ENCODE results near the gene PKP2. TPM values are rescaled to one million over a fixed set of nuclear protein-coding genes. Genes with fewer than 3 reads are reported as not detected.
"Not testable (repeated sequence)": the region's sequence is repeated elsewhere in the genome, so short reads cannot be mapped to it uniquely, and the experiment has no call there.

The PKP2 gene
- total RNA-seq, 3 donors from 2014 or later = 28.5 to 39.2 (median 32.5) TPM

GRCh38 chr12:32895688-32896431, 717 bp downstream of the PKP2 start:
- TF ChIP-seq POLR2AphosphoS5 (IDR thresholded peaks at IDR 0.05) = no peak
- TF ChIP-seq POLR2A (IDR thresholded peaks at IDR 0.05) = no peak
- no peak for TF ChIP-seq CTCF (IDR thresholded peaks at IDR 0.05)
- peak overlapping the region; percentile 62 to 83 (median 78) for H3K4me3 ChIP-seq
- no peaks in the 10 kb centered on the region for H3K36me3 ChIP-seq
- no peaks in the 10 kb centered on the region for H3K4me1 ChIP-seq
- no peaks in the 10 kb centered on the region for H3K27me3 ChIP-seq
- no peak for DNase-seq (ENCODE audit: low spot score in 2 of 2)
- no peaks in the 10 kb centered on the region for H3K9me3 ChIP-seq
- intact Hi-C loops (cut with DNase I; ENCODE audit: low total_unique reads) = no loop called here
- H3K27ac ChIP-seq = peak overlapping the region; percentile 83 to 86

DNA sequence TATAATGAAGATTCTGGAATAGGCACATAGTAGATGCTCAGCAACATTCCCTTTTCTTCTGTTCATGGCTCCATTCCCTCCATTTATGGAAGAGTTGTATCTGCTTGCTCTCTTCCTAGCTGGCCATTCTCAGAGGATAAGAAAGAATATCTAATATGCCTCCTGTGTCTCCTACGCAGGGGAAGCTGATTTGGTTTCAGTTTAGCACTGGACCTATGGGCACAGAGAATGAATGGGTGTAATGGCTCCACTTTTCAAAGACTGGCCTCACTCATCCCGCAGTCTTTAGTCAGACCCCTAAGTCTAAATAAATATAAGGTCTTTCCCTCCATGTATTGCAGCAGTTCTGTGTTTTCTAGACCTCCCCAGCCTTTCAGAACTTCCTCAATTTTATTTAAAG, 2.0 kb downstream of the PKP2 start:
- TF ChIP-seq CTCF (IDR thresholded peaks at IDR 0.05) (no peak), POLR2AphosphoS5 (IDR thresholded peaks at IDR 0.05) (no peak), POLR2A (IDR thresholded peaks at IDR 0.05) (no peak)
- no peaks in the 10 kb centered on the region for H3K4me1 ChIP-seq
- DNase-seq (ENCODE audit: low spot score in 2 of 2) = no peak
- H3K27me3 ChIP-seq = no peaks in the 10 kb centered on the region
- H3K36me3 ChIP-seq = no peaks in the 10 kb centered on the region
- intact Hi-C loops (cut with DNase I; ENCODE audit: low total_unique reads) = no loop called here
- H3K4me3 ChIP-seq = peak overlapping the region in 2 of 3 donors; percentile 6 to 83
- no peaks in the 10 kb centered on the region for H3K9me3 ChIP-seq
- H3K27ac ChIP-seq = no peak overlapping the region

- TF ChIP-seq POLR2A (IDR thresholded peaks at IDR 0.05) (no peak), CTCF (IDR thresholded peaks at IDR 0.05) (no peak), POLR2AphosphoS5 (IDR thresholded peaks at IDR 0.05) (no peak)
- Histone ChIP-seq H3K4me1 (no peaks in the 10 kb centered on the region), H3K36me3 (no peaks in the 10 kb centered on the region), H3K27ac (no peak overlapping the region), H3K9me3 (no peaks in the 10 kb centered on the region), H3K27me3 (no peaks in the 10 kb centered on the region), H3K4me3 (peak overlapping the region in 1 of 3 donors; percentile 19)
- intact Hi-C loops (cut with DNase I; ENCODE audit: low total_unique reads) = no loop called here
- no peak for DNase-seq (ENCODE audit: low spot score in 2 of 2)
Observed at GRCh38 chr12:32893458-32893857, 3.1 kb downstream of the PKP2 start.

DNA sequence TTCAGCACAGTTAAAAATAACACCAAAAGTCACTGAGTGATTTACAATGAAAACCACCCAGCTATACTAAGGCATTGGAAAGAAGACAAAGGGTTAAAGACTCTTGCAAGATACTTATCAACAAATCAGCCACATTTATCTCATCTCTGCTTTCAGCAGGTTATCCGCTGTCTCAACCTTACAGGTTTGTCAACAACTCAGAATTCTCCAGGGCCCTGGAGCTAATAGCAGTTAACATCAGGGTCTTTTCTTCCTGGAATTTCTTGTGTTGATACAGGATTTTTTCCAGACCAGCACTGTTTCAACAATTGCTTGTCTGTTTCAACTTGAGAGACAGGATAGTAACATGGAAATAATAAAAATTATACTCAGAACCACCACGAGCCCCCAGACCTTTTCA, 3.5 kb downstream of the PKP2 start:
- no peak for DNase-seq (ENCODE audit: low spot score in 2 of 2)
- no peaks in the 10 kb centered on the region for H3K4me1 ChIP-seq
- intact Hi-C loops (cut with DNase I; ENCODE audit: low total_unique reads) = no loop called here
- no peaks in the 10 kb centered on the region for H3K36me3 ChIP-seq
- no peaks in the 10 kb centered on the region for H3K9me3 ChIP-seq
- TF ChIP-seq POLR2A (IDR thresholded peaks at IDR 0.05) = no peak
- peak overlapping the region in 1 of 3 donors; percentile 19 for H3K4me3 ChIP-seq
- no peaks in the 10 kb centered on the region for H3K27me3 ChIP-seq
- no peak overlapping the region for H3K27ac ChIP-seq

DNA sequence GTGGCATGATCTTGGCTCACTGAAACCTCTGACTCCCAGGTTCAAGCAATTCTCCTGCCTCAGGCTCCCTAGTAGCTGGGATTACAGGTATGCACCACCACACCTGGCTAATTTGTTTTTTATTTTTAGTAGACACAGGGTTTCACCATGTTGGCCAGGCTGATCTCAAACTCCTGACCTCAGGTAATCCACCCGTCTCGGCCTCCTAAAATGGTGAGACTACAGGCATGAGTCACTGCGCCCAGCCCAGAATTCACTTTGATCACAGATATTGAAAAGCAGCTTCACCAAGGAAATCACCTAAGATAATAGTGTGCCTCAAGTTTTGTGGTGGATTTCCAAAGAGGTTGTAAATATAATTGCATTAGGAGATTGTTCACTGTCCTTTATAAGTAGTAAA, 4.2 kb downstream of the PKP2 start:
- H3K27ac ChIP-seq; intact Hi-C loops (cut with DNase I; ENCODE audit: low total_unique reads); DNase-seq (ENCODE audit: low spot score in 2 of 2); H3K4me3 ChIP-seq; H3K27me3 ChIP-seq; H3K4me1 ChIP-seq; H3K36me3 ChIP-seq; H3K9me3 ChIP-seq: not testable (repeated sequence)

GRCh38 chr12:32891956-32892355, 4.6 kb downstream of the PKP2 start:
- no peaks in the 10 kb centered on the region for H3K36me3 ChIP-seq
- H3K4me1 ChIP-seq = no peaks in the 10 kb centered on the region
- no peak overlapping the region for H3K4me3 ChIP-seq
- DNase-seq (ENCODE audit: low spot score in 2 of 2) = no peak
- H3K27me3 ChIP-seq = no peaks in the 10 kb centered on the region
- H3K9me3 ChIP-seq = no peaks in the 10 kb centered on the region
- TF ChIP-seq POLR2A (IDR thresholded peaks at IDR 0.05) (no peak), CTCF (IDR thresholded peaks at IDR 0.05) (no peak), POLR2AphosphoS5 (IDR thresholded peaks at IDR 0.05) (peak in 1 of 3 donors; percentile 18)
- intact Hi-C loops (cut with DNase I; ENCODE audit: low total_unique reads) = no loop called here
- H3K27ac ChIP-seq = no peak overlapping the region

Measured in breast epithelium (tissue), 4 donors.